Endothelial cell (in vitro differentiated cells): Measurements from ENCODE around the gene PKN2. TPM values are rescaled to one million over a fixed set of nuclear protein-coding genes. Genes with fewer than 3 reads are reported as not detected.

Experiments used
- DNase-seq: peaks from one replicate; pipeline ENCODE4 v3.0.0; 2021; ENCODE audit warnings: low spot score
- H3K27ac Mint-ChIP-seq: one replicate; pipeline ENCODE4 v1.8.0; 2021; ENCODE audit warnings: mixed read lengths, inconsistent platforms; ENCODE audit not compliant: unreplicated experiment
- H3K27me3 Mint-ChIP-seq: one replicate; pipeline ENCODE4 v1.8.0; 2021; ENCODE audit warnings: mild to moderate bottlenecking, moderate library complexity, mixed read lengths, inconsistent platforms; ENCODE audit not compliant: unreplicated experiment
- H3K36me3 Mint-ChIP-seq: one replicate; pipeline ENCODE4 v1.8.0; 2021; ENCODE audit warnings: mild to moderate bottlenecking, low read depth, mixed read lengths, inconsistent platforms; ENCODE audit not compliant: unreplicated experiment
- H3K4me1 Mint-ChIP-seq: one replicate; pipeline ENCODE4 v1.8.0; 2021; ENCODE audit warnings: mild to moderate bottlenecking, mixed read lengths, inconsistent platforms; ENCODE audit not compliant: unreplicated experiment
- H3K4me3 Mint-ChIP-seq: one replicate; pipeline ENCODE4 v1.8.0; 2021; ENCODE audit warnings: mild to moderate bottlenecking, mixed read lengths, inconsistent platforms; ENCODE audit not compliant: unreplicated experiment
- H3K9me3 Mint-ChIP-seq: one replicate; pipeline ENCODE4 v1.8.0; 2021; ENCODE audit warnings: mixed read lengths, inconsistent platforms; ENCODE audit not compliant: unreplicated experiment
- total RNA-seq: library from RNA; stranded (reverse); fragmentation: NEBNext Ultra II Directional; extraction: Animal tissue kit (Norgen Biotek cat#: 25700); gene quantifications from one replicate; pipeline ENCODE4 v1.2.1, GENCODE V29; 2021; ENCODE audit not compliant: unreplicated experiment
- TF ChIP-seq, protein P1 (sequence below): fragments of 200-600 bp; sonication (generic); IDR thresholded peaks from one replicate; pipeline ENCODE4 v1.5.0; 2021; ENCODE audit warnings: antibody characterized with exemption; ENCODE audit not compliant: unreplicated experiment

Gene PKN2
- total RNA-seq, 1 donor from 2014 or later = 51.0 TPM

GRCh38 chr1:88673446-88673845, 10.6 kb upstream of the PKN2 start:
- H3K4me3 Mint-ChIP-seq = no peak overlapping the region
- no peaks in the 10 kb centered on the region for H3K9me3 Mint-ChIP-seq
- TF ChIP-seq, protein P1, sequence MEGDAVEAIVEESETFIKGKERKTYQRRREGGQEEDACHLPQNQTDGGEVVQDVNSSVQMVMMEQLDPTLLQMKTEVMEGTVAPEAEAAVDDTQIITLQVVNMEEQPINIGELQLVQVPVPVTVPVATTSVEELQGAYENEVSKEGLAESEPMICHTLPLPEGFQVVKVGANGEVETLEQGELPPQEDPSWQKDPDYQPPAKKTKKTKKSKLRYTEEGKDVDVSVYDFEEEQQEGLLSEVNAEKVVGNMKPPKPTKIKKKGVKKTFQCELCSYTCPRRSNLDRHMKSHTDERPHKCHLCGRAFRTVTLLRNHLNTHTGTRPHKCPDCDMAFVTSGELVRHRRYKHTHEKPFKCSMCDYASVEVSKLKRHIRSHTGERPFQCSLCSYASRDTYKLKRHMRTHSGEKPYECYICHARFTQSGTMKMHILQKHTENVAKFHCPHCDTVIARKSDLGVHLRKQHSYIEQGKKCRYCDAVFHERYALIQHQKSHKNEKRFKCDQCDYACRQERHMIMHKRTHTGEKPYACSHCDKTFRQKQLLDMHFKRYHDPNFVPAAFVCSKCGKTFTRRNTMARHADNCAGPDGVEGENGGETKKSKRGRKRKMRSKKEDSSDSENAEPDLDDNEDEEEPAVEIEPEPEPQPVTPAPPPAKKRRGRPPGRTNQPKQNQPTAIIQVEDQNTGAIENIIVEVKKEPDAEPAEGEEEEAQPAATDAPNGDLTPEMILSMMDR = no peak
- no peaks in the 10 kb centered on the region for H3K27me3 Mint-ChIP-seq
- no peak overlapping the region for H3K27ac Mint-ChIP-seq
- no peaks in the 10 kb centered on the region for H3K36me3 Mint-ChIP-seq
- peaks cover 7% of the 10 kb centered on the region for H3K4me1 Mint-ChIP-seq
- DNase-seq = no peak

- peaks cover 16% of the 10 kb centered on the region for H3K4me1 Mint-ChIP-seq
- H3K27ac Mint-ChIP-seq = peak overlapping the region; percentile 55
- no peaks in the 10 kb centered on the region for H3K27me3 Mint-ChIP-seq
- TF ChIP-seq, protein P1 = no peak
- H3K9me3 Mint-ChIP-seq = no peaks in the 10 kb centered on the region
- DNase-seq = no peak
- H3K36me3 Mint-ChIP-seq = no peaks in the 10 kb centered on the region
- H3K4me3 Mint-ChIP-seq = no peak overlapping the region
These were observed 5.7 kb upstream of the PKN2 start for GRCh38 chr1:88678405-88678804.

GRCh38 chr1:88680471-88680870, 3.6 kb upstream of the PKN2 start:
- no peak overlapping the region for H3K4me3 Mint-ChIP-seq
- H3K9me3 Mint-ChIP-seq = no peaks in the 10 kb centered on the region
- peaks cover 26% of the 10 kb centered on the region for H3K4me1 Mint-ChIP-seq
- TF ChIP-seq, protein P1 = no peak
- no peak overlapping the region for H3K27ac Mint-ChIP-seq
- DNase-seq = no peak
- no peaks in the 10 kb centered on the region for H3K36me3 Mint-ChIP-seq
- H3K27me3 Mint-ChIP-seq = no peaks in the 10 kb centered on the region

- H3K27me3 Mint-ChIP-seq = no peaks in the 10 kb centered on the region
- TF ChIP-seq, protein P1 = no peak
- no peaks in the 10 kb centered on the region for H3K36me3 Mint-ChIP-seq
- H3K4me1 Mint-ChIP-seq = peaks cover 26% of the 10 kb centered on the region
- H3K4me3 Mint-ChIP-seq = no peak overlapping the region
- H3K9me3 Mint-ChIP-seq = no peaks in the 10 kb centered on the region
- no peak for DNase-seq
- H3K27ac Mint-ChIP-seq = no peak overlapping the region
These were observed 3.0 kb upstream of the PKN2 start for GRCh38 chr1:88680911-88681622.

DNA sequence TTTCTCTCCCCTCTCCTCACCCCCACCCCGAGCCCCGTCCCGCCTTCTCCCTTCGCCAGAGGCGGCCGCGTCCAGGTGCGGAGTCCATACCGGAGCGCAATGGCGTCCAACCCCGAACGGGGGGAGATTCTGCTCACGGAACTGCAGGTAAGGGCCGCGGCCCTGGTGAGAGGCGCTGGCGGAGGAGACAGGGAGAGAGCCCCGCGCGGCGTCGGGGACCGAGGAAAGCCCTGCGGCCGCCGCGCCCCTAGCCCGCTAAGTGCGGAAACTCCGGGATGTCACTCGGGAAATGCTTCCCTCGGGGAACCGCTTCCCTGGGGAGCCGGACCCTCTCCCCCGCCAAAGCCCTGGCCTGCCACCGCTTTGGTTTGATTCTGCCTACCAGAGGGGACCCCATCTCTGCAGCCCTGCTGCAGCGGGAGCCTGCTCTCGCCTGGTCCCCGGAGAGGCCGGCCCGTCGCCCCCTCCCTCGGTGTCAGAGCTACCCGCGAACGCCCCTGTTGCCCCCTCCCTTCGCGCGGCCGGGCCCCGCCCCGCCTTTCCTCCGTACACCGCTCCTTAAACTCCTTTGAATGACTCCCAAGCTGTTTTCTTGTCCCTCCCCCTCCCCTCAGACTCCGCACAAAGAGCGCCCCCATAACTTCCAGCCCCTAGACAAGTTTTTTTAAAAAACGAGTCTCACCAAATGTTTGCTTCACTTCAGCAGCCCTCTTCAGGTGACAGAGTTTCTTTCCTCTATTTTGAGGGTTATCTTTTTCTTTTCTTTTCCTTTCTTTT, 597 bp downstream of the PKN2 start:
- Mint-ChIP-seq H3K27me3 (no peaks in the 10 kb centered on the region), H3K4me1 (peaks cover 10% of the 10 kb centered on the region), H3K4me3 (peak overlapping the region; percentile 99), H3K36me3 (no peaks in the 10 kb centered on the region), H3K9me3 (no peaks in the 10 kb centered on the region), H3K27ac (peak overlapping the region; percentile 88)
- DNase-seq = peak; percentile 70
- TF ChIP-seq, protein P1 = peak; percentile 13
